ENCODE data around the gene USP12.

Gene USP12

DNA sequence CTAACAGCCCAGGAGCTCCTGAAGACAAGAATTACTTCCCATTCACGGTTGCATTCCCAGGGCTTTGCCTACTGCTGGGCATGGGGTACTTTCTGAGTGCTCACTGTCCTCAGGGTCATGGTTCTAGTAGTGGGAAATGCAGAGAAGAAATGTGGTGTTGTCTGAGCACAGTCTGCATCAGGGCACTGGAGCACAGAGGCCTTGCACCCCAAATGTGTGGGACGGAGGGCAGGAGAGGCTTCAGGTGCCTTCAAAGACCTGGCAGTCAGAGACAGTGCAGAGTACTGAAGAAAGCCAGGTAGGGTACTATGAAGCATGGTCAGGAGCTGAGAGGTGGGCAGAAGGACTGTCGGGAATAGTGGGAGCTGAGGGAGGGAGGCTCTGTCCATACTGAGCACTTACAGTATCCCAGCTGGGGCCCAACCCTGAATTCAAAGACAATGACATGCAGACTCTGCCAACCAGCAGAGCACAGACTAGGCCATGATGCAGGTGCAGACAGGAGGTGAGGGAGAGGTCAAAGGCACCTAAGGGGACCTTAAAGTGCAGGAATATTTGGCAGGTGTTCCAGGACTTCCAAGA lies 144.4 kb downstream of the USP12 start:
- no peak for DNase-seq

DNA sequence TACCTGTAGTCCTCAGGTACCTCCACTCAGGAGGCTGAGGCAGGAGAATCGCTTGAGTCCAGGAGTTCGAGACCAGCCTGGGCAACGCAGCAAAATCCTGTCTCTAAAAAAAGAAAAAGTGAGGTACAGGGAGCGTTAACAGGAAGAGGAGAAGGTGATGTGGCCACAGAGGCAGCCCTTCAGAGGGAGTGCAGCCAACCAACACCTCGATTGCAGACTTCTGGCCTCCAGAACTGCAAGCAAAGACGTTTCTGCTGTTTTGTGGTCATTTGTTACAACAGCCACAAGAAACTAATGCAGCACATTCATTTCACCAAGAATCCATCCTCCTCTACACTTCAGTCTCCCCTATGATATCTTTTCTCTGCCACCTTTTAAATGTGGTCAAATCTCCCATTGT lies 145.2 kb downstream of the USP12 start:
- no peak for DNase-seq

DNA sequence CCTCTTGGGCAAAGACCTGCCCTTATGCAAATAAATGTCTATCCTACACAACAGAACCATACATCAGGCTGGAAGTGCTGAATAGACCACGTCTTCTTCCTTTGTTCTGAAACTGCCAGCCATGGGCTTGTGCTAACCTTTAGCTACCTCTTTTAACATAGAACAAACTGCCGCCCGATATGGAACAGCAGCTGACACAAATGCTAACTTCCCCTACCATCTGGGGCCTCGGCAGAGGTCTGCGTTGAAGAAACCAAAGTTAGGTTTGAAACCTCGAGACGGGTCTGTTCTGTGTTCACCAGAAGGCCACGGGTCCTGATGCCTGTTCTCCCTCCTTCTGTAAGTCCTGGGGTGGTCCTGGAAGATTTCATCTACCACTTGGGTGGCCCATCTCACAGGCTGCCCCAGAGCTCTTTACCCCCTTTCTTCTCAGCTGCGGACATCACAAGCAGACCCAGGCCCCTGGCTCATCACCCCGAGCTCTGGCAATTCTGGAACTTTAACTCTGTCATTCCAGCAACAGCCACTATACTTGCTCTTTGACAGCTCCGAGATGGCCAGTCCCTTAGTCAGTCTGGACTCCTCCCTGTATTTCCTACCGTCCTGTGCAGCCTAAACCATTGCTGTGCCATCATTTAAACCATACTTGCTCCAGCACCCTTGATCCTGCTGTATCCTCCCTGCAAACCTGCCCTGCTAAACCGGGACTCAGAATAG lies 146.7 kb downstream of the USP12 start:
- DNase-seq: no peak

DNA sequence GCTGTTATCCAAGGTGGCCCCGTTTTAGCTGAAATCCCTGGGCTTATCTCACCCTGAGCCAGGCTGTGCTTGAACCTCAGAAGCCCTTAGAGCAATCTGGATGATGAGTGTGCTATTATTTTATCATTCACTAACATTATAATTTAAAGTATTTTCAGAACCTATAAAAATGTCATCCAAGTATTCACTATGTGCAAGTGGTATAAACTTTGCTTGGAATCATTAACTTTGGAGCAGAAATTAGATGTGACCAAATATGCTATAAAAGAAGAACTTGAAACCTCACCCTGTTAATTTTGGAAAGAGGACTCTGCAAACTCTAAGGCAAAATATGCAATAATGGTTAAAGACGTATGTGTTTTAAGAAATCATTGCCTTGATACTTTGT lies 147.5 kb downstream of the USP12 start:
- DNase-seq: no peak

DNA sequence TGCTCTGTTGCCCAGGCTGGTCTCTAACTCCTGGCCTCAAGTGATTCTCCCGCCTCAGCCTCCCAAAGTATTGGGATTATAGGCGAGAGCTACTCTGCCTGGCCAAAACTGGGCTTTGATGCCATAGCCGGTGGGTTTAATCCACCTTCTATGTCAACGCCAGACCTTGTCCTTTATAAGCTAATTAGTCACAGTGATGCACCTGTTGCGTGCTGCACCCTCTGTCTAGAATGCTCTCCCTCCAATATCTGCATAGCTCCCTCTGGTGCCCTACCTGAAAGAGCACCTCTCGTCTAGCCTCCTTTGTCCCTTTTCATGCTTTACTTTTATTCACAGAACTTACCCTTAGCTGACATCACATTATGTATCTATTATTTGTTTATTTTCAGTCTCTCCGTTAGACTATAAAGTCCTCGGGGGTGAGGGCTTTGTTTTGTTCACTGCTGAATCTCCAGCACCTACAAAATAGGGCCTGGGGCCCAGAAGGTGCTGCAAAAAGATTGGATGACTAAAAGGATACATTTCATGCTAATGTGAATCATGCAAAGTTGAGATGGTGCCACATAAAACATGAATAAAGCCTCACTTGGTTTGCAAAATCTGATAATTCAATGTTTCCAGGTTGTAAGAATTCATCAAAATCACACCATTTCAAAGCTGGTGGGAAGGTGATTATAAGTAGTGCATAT lies 148.1 kb downstream of the USP12 start:
- no peak for DNase-seq

DNA sequence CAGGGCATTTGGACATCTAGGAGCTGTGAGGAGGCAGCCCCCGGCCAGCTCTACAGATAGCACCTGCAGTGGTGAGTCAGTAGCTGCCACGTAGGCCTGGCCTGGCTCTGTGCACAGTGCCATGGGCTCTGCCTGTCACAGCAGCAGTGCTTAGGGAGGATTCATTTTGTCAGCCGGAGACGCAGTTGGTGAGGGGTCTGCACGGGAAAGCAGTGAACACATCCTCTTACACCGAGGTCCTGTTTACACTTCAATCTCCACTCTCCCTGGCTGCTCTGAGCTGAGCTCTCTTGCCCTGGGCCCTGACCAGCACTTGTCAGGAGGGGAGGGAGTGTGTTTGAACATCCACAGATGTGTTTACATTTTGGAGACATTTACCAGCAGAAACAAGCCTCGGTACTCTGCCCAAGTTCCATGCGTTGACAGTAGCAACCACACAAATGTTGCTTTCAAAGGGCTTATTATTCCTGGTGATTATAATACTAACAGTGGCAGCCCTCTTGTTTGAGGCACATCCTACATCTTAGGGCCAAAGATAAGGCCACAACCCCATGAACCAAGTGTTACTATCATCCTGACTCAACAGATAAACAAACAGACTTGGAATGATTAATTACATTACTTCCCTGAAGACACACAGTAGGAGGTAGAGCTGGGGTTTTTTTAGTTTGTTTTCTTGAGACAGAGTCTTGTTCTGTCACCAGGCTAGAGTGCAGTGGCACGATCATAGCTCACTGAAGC lies 148.9 kb downstream of the USP12 start:
- no peak for DNase-seq

DNA sequence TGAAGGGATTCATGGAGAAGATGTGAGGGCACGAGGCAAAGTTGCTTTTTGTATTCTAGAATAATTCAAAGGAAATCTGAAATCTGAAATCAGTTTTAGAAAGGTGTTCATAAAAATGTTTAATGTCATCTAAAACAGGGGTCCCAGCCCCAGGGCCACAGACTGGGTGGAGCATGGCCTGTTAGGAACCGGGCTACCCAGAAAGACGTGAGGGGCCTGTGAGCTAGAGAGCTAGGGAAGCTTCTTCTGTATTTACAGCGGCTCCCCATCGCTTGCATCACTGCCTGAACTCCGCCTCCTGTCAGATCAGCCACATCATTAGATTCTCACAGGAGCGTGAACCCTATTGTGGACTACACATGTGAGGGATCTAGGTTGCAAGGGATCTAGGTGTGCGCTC lies 151.2 kb downstream of the USP12 start:
- no peak for DNase-seq

DNA sequence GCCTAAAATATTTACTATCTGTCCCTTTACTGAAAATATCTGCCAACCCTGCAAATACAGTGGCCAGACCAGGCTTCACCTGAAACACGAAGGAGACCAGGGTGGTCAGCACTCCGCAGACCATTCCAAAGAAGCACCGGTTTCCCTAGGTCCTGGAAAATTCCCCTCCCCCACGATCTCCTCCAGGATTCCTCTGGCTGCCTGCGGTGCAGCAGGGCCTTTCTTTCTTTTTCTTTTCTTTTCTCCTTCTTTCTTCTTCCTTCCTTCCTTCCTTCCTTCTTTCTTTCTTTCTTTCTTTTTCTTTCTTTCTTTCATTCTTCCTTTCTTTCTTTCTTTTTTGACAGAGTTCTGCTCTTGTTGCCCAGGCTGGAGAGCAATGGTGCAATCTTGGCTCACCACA lies 152.7 kb downstream of the USP12 start:
- DNase-seq: no peak

DNA sequence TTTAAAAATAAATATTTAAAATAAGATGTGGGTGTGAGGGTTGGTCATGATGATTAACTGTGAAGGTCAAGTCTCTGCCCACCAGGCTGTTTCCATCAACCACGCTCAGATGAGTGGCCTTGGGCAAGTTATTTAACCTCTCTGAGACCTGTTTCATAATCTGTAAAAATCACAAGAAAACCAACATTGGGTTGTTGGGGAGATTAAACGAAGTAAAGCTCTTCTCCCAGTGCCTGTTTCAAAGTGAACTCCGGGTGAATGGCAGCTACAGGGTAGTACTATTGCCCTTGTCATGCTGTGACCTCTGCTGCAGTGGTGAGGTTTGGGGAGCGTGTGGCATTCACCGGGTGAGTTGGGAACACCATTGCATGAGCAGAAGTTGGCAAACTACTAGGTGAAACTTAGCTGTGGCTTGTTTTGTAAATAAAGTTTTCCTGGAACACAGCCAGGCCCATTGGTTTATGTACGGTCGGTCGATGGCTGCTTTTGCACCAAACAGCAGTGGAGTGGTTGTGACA lies 153.2 kb downstream of the USP12 start:
- DNase-seq: no peak

DNA sequence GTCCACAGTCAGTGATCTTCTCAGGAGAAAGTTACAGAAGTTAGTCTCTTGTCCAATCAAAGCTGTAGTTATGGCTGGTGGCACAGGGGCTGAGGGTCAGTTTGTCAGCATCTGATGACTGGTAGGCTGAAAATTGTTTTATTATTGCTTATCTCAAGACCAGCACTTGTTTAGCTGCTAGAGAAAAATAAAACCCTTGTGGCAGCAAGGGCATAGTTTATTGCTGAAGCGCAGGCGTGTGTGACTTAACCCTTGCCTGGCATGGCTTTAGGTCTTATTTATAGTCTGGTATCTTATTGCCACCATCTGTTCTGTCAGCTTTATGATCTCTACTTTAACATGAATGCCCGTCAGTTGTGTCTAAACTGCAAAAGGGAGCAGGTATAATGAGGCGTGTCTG lies 154.7 kb downstream of the USP12 start:
- DNase-seq: no peak

All from NCI-H446 (cell line).